Ovary (tissue), 10 donors: ENCODE results near the gene KIF5A. TPM values are rescaled to one million over a fixed set of nuclear protein-coding genes. Genes with fewer than 3 reads are reported as not detected.
A peak's percentile ranks its signal among the peaks of the same experiment; 100 is the strongest.
"Not testable (repeated sequence)": the region's sequence is repeated elsewhere in the genome, so short reads cannot be mapped to it uniquely, and the experiment has no call there.

Source experiments
- DNase-seq, 5 donors: peaks; one replicate each; pipeline ENCODE4 v3.0.0-alpha.2; 2019 to 2020
- H3K27ac ChIP-seq, 2 donors: fragments of 200-600 bp; one replicate each; pipeline versions ENCODE4 v1.5.1 to v1.8.0; 2019 to 2022
- H3K27me3 ChIP-seq: fragments of 200-600 bp; one replicate; pipeline ENCODE4 v1.8.0; 2022
- H3K36me3 ChIP-seq: fragments of 200-600 bp; sonication (generic); one replicate; pipeline ENCODE4 v1.5.1; 2019
- H3K4me1 ChIP-seq: one replicate; pipeline ENCODE4 v1.8.1; 2013; ENCODE audit warnings: mild to moderate bottlenecking, moderate library complexity; ENCODE audit not compliant: insufficient read depth
- H3K4me3 ChIP-seq: fragments of 200-600 bp; sonication (generic); one replicate; pipeline ENCODE4 v1.5.1; 2017
- H3K9me3 ChIP-seq, 2 donors: fragments of 200-600 bp in 1 of 2; sonication (generic) in 1 of 2; one replicate each; pipeline versions ENCODE4 v1.5.1 to v1.8.1; 2013 to 2019; ENCODE audit warnings: mild to moderate bottlenecking in 1 of 2, moderate library complexity in 1 of 2
- EP300 ChIP-seq: sonication (generic); formaldehyde crosslinking; IDR thresholded peaks from one replicate; pipeline ENCODE4 v1.6.1; 2017; ENCODE audit warnings: antibody characterized with exemption
- POLR2A ChIP-seq: fragments of 450-650 bp; IDR thresholded peaks from one replicate; pipeline ENCODE4 v1.6.1; 2017; ENCODE audit warnings: antibody characterized with exemption, mild to moderate bottlenecking, moderate library complexity
- WGBS, 3 donors: extraction: QIAGEN DNeasy Blood & Tissue Kit in 1 of 3; methylation state at CpG; one replicate each; pipeline versions ENCODE4 v1.1.5 to v1.1.7; 2013 to 2017; 5-methylcytosine and 5-hydroxymethylcytosine counted together
- intact Hi-C, 4 donors: fragments of 100-400 bp; cut with DNase I; formaldehyde crosslinking; loops; one replicate each; pipeline versions ENCODE4 v1.11.0 to v1.15.1; 2022 to 2023
- long read RNA-seq, 3 donors: library from polyadenylated mRNA in 2 of 3; unstranded in 2 of 3; transcript quantifications; one replicate each; pipeline ENCODE4 v2.0.0 and lab custom pipeline, GENCODE V29; 2021 to 2026
- polyA plus RNA-seq, 2 donors: library from polyadenylated mRNA; stranded (reverse); fragments of 200-250 nt in 1 of 2; fragments of 350-450 nt in 1 of 2; fragmentation: Illumina TruSeq in 1 of 2; extraction: RNeasy Lipid Tissue Mini Kit (QIAGEN cat#74804) in 1 of 2; gene quantifications; one replicate each; pipeline ENCODE4 v1.2.3, GENCODE V29; 2013 to 2014
- total RNA-seq, 7 donors: library from RNA; depleted of rRNA in 2 of 7; stranded (reverse); fragments of >200 nt in 2 of 7; fragmentation: NEBNext Ultra II Directional in 3 of 7; extraction: Animal tissue kit (Norgen Biotek cat#: 25700) in 3 of 7; gene quantifications; one replicate each; pipeline versions ENCODE4 v1.1.0 to v1.2.4, GENCODE V29; 2016 to 2023
- TF ChIP-seq, protein P1 (sequence below), 3 donors: fragments of 450-650 bp in 2 of 3; fragments of 200-600 bp in 1 of 3; IDR thresholded peaks; one replicate each; pipeline versions ENCODE4 v1.5.1 to v1.8.0; 2016 to 2022; ENCODE audit warnings: antibody characterized with exemption in 3 of 3, mild to moderate bottlenecking in 1 of 3
- donor health status: DM: no; HTN: no; CAD: no; lungs with moderate emphysema.
- donor health status: DM: no; HTN: no; CAD: no.
- donor health status: Bipolar disorder and iron deficiency.
- donor health status: DM: yes; HTN: yes; CAD: no.
- donor health status: DM: no; HTN: no; CAD: no.
- donor health status: DM: yes; HTN: yes; CAD: no.

The KIF5A gene
- total RNA-seq (under 1 TPM in 6 of 7 donors, not detected in 1; 0.08 to 0.48 (median 0.30) TPM), polyA plus RNA-seq (under 1 TPM; 0.15 to 0.48 TPM)
- long read RNA-seq, donor 1 = 0 reads
- long read RNA-seq, donor 2 = 0 reads
- long read RNA-seq, donor 3 = 0 reads

DNA sequence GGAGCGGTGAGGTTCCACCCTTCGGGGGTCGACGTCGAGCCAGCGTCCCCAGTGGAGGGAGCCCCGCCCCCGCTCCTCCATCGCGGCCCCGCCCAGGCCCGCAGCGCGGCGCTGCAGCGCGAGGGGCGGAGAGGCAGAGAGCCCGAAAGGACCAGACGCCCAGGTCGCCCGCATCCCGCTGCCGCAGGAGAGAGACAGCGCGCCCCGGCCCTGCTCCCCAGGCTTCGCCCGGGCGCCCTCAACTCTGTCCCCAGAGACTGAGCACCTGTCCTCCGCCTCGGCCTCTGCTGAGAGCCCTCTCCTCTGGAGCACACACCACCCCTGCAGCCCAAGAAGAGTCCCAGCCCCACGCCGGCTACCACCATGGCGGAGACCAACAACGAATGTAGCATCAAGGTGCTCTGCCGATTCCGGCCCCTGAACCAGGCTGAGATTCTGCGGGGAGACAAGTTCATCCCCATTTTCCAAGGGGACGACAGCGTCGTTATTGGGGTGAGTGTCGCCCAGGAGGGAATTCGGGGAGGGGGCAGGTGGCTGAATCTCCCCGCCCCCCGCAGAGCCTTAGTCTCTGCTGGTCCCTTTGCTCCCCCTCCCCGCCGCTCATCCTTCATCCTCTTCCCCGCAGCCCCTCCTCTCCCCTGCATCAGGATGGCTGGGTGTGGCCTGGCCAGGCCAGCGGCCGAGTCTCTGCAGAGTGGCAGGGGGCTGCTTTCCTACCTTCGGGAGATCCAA, at the start of gene KIF5A:
Gene KIF5A, plus strand, starts transcription at position 136 of the 732 bp plus-strand sequence. Its CDS starts 228 bp downstream, at position 364.
- DNase-seq = peak in 1 of 5 donors; percentile 32
- peaks cover 6% of the 10 kb centered on the region for H3K4me1 ChIP-seq
- no peaks in the 10 kb centered on the region for H3K27me3 ChIP-seq
- intact Hi-C loops = no loop called here
- no peak for TF ChIP-seq EP300
- TF ChIP-seq, protein P1, sequence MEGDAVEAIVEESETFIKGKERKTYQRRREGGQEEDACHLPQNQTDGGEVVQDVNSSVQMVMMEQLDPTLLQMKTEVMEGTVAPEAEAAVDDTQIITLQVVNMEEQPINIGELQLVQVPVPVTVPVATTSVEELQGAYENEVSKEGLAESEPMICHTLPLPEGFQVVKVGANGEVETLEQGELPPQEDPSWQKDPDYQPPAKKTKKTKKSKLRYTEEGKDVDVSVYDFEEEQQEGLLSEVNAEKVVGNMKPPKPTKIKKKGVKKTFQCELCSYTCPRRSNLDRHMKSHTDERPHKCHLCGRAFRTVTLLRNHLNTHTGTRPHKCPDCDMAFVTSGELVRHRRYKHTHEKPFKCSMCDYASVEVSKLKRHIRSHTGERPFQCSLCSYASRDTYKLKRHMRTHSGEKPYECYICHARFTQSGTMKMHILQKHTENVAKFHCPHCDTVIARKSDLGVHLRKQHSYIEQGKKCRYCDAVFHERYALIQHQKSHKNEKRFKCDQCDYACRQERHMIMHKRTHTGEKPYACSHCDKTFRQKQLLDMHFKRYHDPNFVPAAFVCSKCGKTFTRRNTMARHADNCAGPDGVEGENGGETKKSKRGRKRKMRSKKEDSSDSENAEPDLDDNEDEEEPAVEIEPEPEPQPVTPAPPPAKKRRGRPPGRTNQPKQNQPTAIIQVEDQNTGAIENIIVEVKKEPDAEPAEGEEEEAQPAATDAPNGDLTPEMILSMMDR (IDR thresholded peaks at IDR 0.05) = no peak
- no peak for TF ChIP-seq POLR2A
- no peaks in the 10 kb centered on the region for H3K36me3 ChIP-seq
- WGBS, 3 donors = 2 to 5% (median 3%) methylated on average over 48 to 52 of the region's 52 CpGs
- H3K4me3 ChIP-seq = peak within 1 kb of the TSS; percentile 45
- no peak within 1 kb of the TSS for H3K27ac ChIP-seq
- H3K9me3 ChIP-seq = no peaks in the 10 kb centered on the region

DNA sequence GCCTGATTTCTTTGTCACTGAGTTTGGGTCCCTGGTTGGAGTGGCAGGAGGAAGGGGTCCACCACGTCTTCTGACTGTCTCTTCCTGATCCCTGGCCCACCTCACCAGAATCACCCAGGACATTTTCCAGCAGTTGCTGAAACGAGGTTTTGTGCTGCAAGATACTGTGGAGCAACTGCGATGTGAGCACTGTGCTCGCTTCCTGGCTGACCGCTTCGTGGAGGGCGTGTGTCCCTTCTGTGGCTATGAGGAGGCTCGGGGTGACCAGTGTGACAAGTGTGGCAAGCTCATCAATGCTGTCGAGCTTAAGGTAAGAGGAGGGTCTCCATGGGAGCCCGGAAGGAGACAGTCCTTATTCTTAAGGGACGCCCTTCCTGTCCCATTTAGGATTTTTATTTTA, 49.6 kb upstream of the KIF5A start:
- no peak overlapping the region for H3K27ac ChIP-seq
- H3K4me1 ChIP-seq = no peaks in the 10 kb centered on the region
- no peak for DNase-seq
- H3K27me3 ChIP-seq = no peaks in the 10 kb centered on the region
- TF ChIP-seq, protein P1 (IDR thresholded peaks at IDR 0.05) = no peak
- TF ChIP-seq EP300 (no peak), POLR2A (no peak)
- H3K9me3 ChIP-seq = no peaks in the 10 kb centered on the region
- H3K4me3 ChIP-seq = no peak overlapping the region
- WGBS, 3 donors = 94 to 96% (median 95%) methylated on average over 11 of the region's 11 CpGs
- no peaks in the 10 kb centered on the region for H3K36me3 ChIP-seq
- intact Hi-C loops = no loop called here

DNA sequence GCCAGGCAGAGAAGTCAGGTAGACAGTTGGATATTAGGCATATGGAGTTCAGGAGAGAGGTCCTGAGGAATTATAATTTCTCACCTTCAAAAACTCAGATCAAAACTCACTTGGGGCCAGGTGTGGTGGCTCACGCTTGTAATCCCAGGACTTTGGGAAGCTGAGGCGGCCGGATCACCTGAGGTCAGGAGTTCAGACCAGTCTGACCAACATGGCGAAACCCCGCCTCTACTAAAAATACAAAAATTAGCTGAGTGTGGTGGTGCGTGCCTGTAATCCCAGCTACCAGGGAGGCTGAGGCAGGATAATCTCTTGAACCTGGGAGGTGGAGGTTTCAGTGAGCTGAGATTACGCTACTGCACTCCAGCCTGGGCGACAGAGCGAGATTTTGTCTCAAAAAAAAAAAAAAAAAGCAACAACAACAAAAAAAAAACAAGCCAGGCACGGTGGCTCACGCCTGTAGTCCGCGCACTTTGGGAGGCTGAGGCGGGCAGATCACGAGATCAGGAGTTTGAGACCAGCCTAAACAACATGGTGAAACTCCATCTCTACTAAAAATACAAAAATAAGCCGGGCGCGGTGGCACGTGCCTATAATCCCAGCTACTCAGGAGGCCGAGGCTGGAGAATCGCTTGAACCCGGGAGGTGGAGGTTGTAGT, 47.4 kb upstream of the KIF5A start:
- intact Hi-C loops, H3K9me3 ChIP-seq, H3K4me3 ChIP-seq, DNase-seq, H3K27ac ChIP-seq, H3K36me3 ChIP-seq, H3K27me3 ChIP-seq, H3K4me1 ChIP-seq: not testable (repeated sequence)
- 94 to 95% (median 95%) methylated on average over 22 of the region's 22 CpGs for WGBS, 3 donors

DNA sequence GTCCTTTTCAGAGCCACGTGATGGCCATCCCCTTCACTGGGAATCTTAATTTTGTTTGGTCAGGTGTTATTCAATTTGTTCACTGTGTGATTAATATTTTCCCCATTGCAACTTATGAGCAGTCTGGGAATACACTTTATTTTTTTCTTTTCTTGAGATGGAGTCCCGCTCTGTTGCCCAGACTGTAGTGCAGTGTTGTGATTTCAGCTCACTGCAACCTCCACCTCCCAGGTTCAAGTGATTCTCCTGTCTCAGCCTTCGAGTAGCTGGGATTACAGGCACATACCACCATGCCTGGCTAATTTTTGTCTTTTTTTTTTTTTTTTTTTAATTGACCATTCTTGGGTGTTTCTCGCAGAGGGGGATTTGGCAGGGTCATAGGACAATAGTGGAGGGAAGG, 43.3 kb upstream of the KIF5A start:
- H3K36me3 ChIP-seq, H3K27ac ChIP-seq, H3K27me3 ChIP-seq, H3K9me3 ChIP-seq, DNase-seq, H3K4me3 ChIP-seq, intact Hi-C loops, H3K4me1 ChIP-seq: not testable (repeated sequence)
- WGBS, 3 donors = 87 to 99% (median 98%) methylated on average over 4 of the region's 4 CpGs

- H3K4me3 ChIP-seq, DNase-seq, H3K36me3 ChIP-seq, H3K9me3 ChIP-seq, H3K27me3 ChIP-seq, H3K4me1 ChIP-seq, intact Hi-C loops, H3K27ac ChIP-seq: not testable (repeated sequence)
- 97% methylated on average over 17 to 22 of the region's 28 CpGs for WGBS, 3 donors
Measured at GRCh38 chr12:57507796-57508195, 42.0 kb upstream of the KIF5A start.

- TF ChIP-seq POLR2A (no peak), EP300 (no peak)
- TF ChIP-seq, protein P1 (IDR thresholded peaks at IDR 0.05) = no peak
- Histone ChIP-seq H3K27ac (no peak overlapping the region), H3K27me3 (no peaks in the 10 kb centered on the region), H3K36me3 (no peaks in the 10 kb centered on the region), H3K9me3 (no peaks in the 10 kb centered on the region), H3K4me3 (no peak overlapping the region), H3K4me1 (no peaks in the 10 kb centered on the region)
- WGBS, 3 donors = 94 to 97% (median 96%) methylated on average over 4 of the region's 4 CpGs
- intact Hi-C loops = no loop called here
- DNase-seq = no peak
Measured at GRCh38 chr12:57511161-57511560, 38.7 kb upstream of the KIF5A start.
